ENCODE results near the gene C1GALT1C1L.

Gene C1GALT1C1L

GRCh38 chr2:43653506-43653905 lies 22.7 kb downstream of the C1GALT1C1L start:
- TF ChIP-seq REST (IDR thresholded peaks at IDR 0.05; ENCODE audit: insufficient read depth in 1 of 2, low read depth in 2 of 2, low read length in 2 of 2): no peak
- TF ChIP-seq POLR2AphosphoS5 (IDR thresholded peaks at IDR 0.05; ENCODE audit: low read depth, low read length): no peak
- TF ChIP-seq SIN3A (IDR thresholded peaks at IDR 0.05; ENCODE audit: borderline replicate concordance, insufficient read depth, low read length): no peak
- TF ChIP-seq FOXP2 (optimal IDR thresholded peaks at IDR 0.05; ENCODE audit: borderline replicate concordance, extremely low read depth, extremely low read length, insufficient read depth): no peak
- TF ChIP-seq TAF1 (IDR thresholded peaks at IDR 0.05; ENCODE audit: borderline replicate concordance, insufficient read depth, low read length): no peak

GRCh38 chr2:43648994-43649701 lies 27.1 kb downstream of the C1GALT1C1L start:
- TF ChIP-seq POLR2AphosphoS5 (IDR thresholded peaks at IDR 0.05; ENCODE audit: low read depth, low read length) (no peak), SIN3A (IDR thresholded peaks at IDR 0.05; ENCODE audit: borderline replicate concordance, insufficient read depth, low read length) (no peak), TAF1 (IDR thresholded peaks at IDR 0.05; ENCODE audit: borderline replicate concordance, insufficient read depth, low read length) (no peak), FOXP2 (optimal IDR thresholded peaks at IDR 0.05; ENCODE audit: borderline replicate concordance, extremely low read depth, extremely low read length, insufficient read depth) (no peak), REST (IDR thresholded peaks at IDR 0.05; ENCODE audit: insufficient read depth in 1 of 2, low read depth in 2 of 2, low read length in 2 of 2) (no peak)

GRCh38 chr2:43643680-43644079 lies 32.5 kb downstream of the C1GALT1C1L start:
- TF ChIP-seq POLR2AphosphoS5 (IDR thresholded peaks at IDR 0.05; ENCODE audit: low read depth, low read length) (no peak), SIN3A (IDR thresholded peaks at IDR 0.05; ENCODE audit: borderline replicate concordance, insufficient read depth, low read length) (no peak), FOXP2 (optimal IDR thresholded peaks at IDR 0.05; ENCODE audit: borderline replicate concordance, extremely low read depth, extremely low read length, insufficient read depth) (no peak), REST (IDR thresholded peaks at IDR 0.05; ENCODE audit: insufficient read depth in 1 of 2, low read depth in 2 of 2, low read length in 2 of 2) (no peak), TAF1 (IDR thresholded peaks at IDR 0.05; ENCODE audit: borderline replicate concordance, insufficient read depth, low read length) (no peak)

GRCh38 chr2:43642363-43642762 lies 33.9 kb downstream of the C1GALT1C1L start:
- no peak for TF ChIP-seq TAF1 (IDR thresholded peaks at IDR 0.05; ENCODE audit: borderline replicate concordance, insufficient read depth, low read length)
- TF ChIP-seq REST (IDR thresholded peaks at IDR 0.05; ENCODE audit: insufficient read depth in 1 of 2, low read depth in 2 of 2, low read length in 2 of 2): no peak
- TF ChIP-seq POLR2AphosphoS5 (IDR thresholded peaks at IDR 0.05; ENCODE audit: low read depth, low read length): no peak
- no peak for TF ChIP-seq FOXP2 (optimal IDR thresholded peaks at IDR 0.05; ENCODE audit: borderline replicate concordance, extremely low read depth, extremely low read length, insufficient read depth)
- no peak for TF ChIP-seq SIN3A (IDR thresholded peaks at IDR 0.05; ENCODE audit: borderline replicate concordance, insufficient read depth, low read length)

Measured in PFSK-1 (cell line).